H1 (cell line): Measurements from ENCODE around the gene C21orf58. TPM values are rescaled to one million over a fixed set of nuclear protein-coding genes. Genes with fewer than 3 reads are reported as not detected.

Experiments
- CBX5 ChIP-seq: fragments of 300-800, 300-1000 bp; sonication (generic); IDR thresholded peaks from 2 replicates; pipeline ENCODE4 v1.7.1; 2016; ENCODE audit warnings: antibody characterized with exemption, low read length, low read depth
- CTBP2 ChIP-seq: IDR thresholded peaks from 2 replicates; pipeline ENCODE4 v1.7.0; 2011; ENCODE audit warnings: borderline replicate concordance, mild to moderate bottlenecking, moderate library complexity, mixed read lengths, low read length; ENCODE audit not compliant: insufficient read depth, insufficient read length
- polyA plus RNA-seq, 7 experiments: library from polyadenylated mRNA; depleted of rRNA in 3 of 7; stranded (reverse) in 5 of 7; unstranded in 2 of 7; fragments of >200 nt in 5 of 7; fragments of 200-250 nt in 2 of 7; gene quantifications; 1 replicate in 5 of 7; 2 replicates in 1 of 7; 4 replicates in 1 of 7; pipeline versions ENCODE4 v1.2.1 to v1.2.3, GENCODE V29; 2011 to 2013; ENCODE audit warnings: missing spikeins in 2 of 7, mixed read lengths in 2 of 7
- total RNA-seq: library from RNA; stranded (reverse); fragmentation: NEBNext Ultra II Directional; extraction: Animal tissue kit (Norgen Biotek cat#: 25700); gene quantifications from 2 replicates; pipeline ENCODE4 v1.2.1, GENCODE V29; 2021

Gene C21orf58
- total and polyA plus RNA-seq, 2 of the 8 experiments (the other 6 are each of a cell fraction or from before 2014, with no cell fraction given), result 13.8 to 26.1 TPM

- TF ChIP-seq CBX5 (no peak), CTBP2 (no peak)
Measured at GRCh38 chr21:46256501-46256994, 67.1 kb downstream of the C21orf58 start (continued).
